Dedifferentiated amniotic fluid mesenchymal stem cell (primary cell): ENCODE data around the gene PGAM1.
"Not testable (repeated sequence)": the region's sequence is repeated elsewhere in the genome, so short reads cannot be mapped to it uniquely, and the experiment has no call there.

Source experiments
- DNase-seq: peaks from one replicate; pipeline ENCODE4 v3.0.0-alpha.2; 2016; ENCODE audit errors: extremely low spot score

The PGAM1 gene

DNA sequence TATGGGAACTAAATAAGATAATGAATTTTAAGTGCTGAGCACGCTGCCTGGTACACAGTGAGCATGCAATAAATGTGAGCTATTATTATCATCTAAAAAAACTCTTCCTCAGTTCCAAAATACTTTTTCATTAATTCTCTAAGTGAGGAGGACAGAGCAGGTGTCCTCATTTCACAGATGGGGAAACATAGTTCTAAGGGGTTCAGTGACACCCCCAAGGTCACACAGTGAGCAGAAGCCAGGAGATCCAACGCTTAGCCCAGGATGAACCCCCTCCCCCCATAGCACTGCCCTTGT is 18.1 kb upstream of the PGAM1 start:
- DNase-seq, result no peak

- DNase-seq, result no peak
Measured at GRCh38 chr10:97408496-97408992, 17.4 kb upstream of the PGAM1 start.

DNA sequence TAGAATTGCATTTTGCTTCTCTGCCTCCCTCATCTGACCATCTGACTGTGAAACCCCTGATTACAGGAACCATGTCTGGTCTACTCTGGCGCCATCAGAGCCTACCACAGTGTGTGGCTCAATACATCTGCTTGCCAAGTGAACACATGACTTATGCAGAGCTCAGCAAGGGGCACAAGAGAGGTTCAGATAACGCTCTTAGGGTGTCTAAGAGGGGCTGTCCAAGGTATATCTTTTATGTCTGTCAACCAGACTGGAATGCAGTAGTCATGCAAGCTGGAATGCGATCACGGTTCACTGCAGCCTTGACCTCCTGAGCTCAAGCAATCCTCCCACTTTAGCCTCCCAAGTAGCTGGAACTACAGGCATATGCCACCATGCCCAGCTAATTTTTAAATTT is 14.6 kb upstream of the PGAM1 start:
- DNase-seq, result no peak

- DNase-seq, result no peak
Measured at GRCh38 chr10:97412891-97413304, 13.1 kb upstream of the PGAM1 start.

DNA sequence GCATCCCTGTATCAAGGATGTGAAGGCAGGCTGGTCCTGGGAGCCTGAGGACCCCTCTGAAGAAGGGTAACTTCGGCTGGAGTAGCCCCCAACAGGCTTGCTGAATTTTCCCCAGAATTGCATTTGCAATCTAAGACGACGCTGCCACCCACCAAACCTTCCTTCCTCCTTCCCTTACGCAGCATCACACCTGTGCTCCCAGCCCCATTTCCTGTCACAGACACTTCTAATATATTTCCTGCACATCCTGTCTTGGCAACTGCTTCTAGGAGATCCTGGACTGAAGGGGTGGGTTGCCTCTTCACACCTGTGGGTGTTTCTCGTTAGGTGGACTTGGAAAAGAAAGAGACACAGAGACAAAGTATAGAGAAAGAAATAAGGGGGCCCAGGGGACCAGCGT is 9.4 kb upstream of the PGAM1 start:
- no peak for DNase-seq

- DNase-seq, result not testable (repeated sequence)
Measured at GRCh38 chr10:97423757-97424098, 2.3 kb upstream of the PGAM1 start.

GRCh38 chr10:97426776-97427570 is 982 bp downstream of the PGAM1 start:
- no peak for DNase-seq

DNA sequence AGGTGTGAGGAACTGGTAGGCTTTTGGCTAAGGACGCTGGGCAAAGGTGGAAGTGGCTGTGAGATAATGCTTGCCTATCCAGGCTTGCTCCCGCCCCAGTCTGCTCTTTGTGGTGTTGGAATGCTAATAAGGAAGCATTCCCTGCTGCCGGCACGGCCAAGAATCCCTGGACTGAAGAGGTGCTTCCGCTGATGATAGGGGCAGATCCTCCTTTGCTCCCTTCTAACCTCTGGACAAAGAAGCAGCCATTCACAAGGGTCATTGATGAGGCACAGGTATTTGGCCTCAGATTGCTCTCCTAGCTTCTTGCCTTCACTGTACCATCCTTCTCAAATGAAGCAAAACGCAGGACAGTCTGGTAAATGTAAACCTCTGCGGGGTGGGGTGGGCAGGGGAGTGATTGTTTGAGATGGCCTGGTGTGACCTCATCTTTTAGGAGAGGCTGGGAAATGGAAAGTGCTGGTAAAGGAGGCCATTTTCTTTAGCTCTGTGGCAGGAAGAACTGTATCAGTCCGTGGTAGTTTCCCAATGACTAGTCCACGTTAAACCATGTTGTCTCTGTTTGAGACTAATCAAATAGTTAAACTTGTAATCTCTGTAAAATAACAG is 1.7 kb downstream of the PGAM1 start:
- no peak for DNase-seq

- no peak for DNase-seq
Measured at GRCh38 chr10:97428572-97428981, 2.6 kb downstream of the PGAM1 start.

DNA sequence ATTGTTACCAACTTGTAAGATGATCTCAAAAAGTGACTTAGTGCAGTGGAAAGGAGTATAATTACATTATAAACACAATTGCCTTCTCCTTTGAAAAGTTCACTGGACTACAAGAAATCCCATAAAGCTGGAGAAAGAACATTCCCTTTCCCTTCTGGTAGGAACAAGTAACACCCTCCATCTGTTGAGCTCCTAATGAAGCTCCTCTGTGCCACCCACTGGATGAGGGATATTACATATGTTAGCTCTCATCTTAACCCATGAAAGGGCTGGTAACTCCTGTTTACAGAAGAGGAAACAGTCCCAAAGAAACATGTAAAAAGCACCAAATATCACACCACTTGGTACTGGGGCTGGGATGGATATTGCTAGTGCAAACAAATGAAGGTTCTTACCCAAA is 8.1 kb downstream of the PGAM1 start:
- DNase-seq, result no peak

DNA sequence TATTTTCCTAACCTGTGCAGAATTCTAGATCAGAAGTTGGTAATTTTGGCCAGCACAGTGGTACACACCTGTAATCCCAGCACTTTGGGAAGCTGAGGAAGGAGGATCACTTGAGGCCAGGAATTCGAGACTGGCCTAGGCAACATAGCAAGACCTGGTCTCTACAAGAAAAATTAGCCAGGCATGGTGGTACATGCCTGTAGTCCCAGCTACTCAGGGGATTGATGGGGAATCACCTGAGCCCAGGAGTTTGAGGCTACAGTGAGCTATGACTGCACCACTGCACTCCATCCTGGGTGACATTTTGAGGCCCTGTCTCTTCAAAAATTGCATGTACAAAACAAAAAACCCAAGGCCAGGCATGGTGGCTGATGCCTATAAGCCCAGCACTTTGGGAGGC is 8.6 kb downstream of the PGAM1 start:
- DNase-seq, result no peak

GRCh38 chr10:97435211-97435610 is 9.2 kb downstream of the PGAM1 start:
- DNase-seq, result no peak

GRCh38 chr10:97442277-97442676 is 16.3 kb downstream of the PGAM1 start:
- no peak for DNase-seq

- no peak for DNase-seq
Measured at GRCh38 chr10:97444212-97444611, 18.2 kb downstream of the PGAM1 start.

- no peak for DNase-seq
Measured at GRCh38 chr10:97445357-97445721, 19.3 kb downstream of the PGAM1 start.

DNA sequence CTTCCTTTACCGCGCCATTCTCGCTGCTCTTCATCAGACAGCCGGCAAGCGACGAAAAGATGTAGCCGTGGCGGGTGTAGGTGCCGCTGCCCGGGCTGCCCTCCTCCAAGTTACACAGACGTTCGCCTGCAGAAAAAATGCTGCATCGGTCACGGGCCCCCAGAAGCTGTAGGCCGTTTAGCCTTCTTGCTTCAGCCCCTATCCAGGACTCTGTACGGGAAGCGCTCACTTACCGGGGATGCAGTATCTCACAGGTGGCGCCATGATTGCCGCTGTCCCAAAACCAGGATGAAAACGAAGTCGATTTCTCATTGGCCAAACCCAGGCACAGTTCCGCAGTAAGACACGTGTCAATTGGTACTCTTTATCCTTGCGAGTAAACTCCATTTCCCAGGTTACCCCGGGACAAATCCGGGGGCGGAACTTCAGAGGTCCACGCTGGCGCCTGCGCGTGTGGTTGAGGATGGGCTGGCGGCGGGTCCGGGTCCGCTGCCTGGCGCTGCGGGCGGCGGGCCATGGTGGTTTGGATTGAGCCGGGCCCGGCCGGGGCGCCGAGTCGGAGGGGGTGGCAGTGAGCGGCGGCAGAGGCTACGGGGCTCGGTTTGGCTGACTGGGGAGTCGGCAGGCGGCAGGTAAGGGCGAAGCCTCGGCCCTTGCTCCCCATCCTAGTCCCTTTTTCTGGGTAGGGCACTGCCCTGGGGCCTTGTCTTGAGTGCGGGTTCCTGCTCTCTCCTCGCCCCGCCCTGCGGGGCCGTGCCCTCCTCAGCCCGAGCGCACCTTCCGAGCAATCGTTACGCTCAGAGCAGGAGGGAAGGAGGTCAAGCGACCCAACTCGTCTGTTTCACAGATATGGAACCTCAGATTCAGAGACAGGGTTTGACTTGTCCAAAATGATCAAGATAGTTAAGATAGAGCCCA is 20.0 kb downstream of the PGAM1 start, which contains the start of the genes EXOSC1 and ZDHHC16:
EXOSC1 (minus strand) TSS at position 285 of the 918 bp plus-strand sequence; CDS start at position 264, 21 bp downstream.
ZDHHC16 (plus strand) TSS at position 454 of the 918 bp plus-strand sequence. CDS start 5,501 bp downstream, outside the sequence.
- peak; percentile 98 for DNase-seq

DNA sequence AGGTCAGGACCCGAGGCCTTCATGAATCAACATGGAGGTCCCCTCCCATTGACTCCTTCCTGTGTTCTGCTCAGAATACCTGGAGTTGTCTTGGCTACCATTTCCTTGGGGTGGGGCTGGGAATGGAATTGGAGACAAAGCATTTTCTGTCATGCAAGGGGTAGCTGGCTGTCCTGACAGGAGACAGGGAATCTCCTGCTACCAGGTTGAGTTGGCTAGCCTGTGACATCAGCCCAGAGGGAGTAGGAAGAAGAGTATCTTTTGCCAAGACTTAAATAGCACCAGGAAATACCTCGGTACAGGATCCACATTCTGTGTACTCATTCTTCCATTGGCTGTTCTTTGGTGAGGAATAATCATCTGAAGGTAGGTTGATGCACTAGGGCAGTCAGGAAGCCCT is 24.8 kb downstream of the PGAM1 start:
- DNase-seq, result no peak

DNA sequence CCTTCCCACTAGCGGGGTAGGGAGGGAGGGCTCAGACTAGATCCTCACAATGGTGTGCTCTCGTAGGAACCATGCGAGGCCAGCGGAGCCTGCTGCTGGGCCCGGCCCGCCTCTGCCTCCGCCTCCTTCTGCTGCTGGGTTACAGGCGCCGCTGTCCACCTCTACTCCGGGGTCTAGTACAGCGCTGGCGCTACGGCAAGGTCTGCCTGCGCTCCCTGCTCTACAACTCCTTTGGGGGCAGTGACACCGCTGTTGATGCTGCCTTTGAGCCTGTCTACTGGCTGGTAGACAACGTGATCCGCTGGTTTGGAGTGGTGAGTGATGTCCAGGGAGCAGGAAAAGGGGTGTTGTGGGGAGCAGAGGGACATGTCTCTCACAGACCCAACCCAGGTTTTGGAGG is 25.6 kb downstream of the PGAM1 start:
- DNase-seq, result no peak

- no peak for DNase-seq
Measured at GRCh38 chr10:97452352-97452751, 26.4 kb downstream of the PGAM1 start.

GRCh38 chr10:97454330-97455036 is 28.5 kb downstream of the PGAM1 start:
- no peak for DNase-seq

- no peak for DNase-seq
Measured at GRCh38 chr10:97456034-97456685, 30.2 kb downstream of the PGAM1 start.
